Activated T-cell treated with anti-CD3 and anti-CD28 coated beads for 48 hours (primary cell): Measurements from ENCODE around the gene PLAC1.

Experiments used
- DNase-seq: peaks from one replicate; pipeline ENCODE4 v3.0.0-alpha.2; 2020; ENCODE audit warnings: low read depth

Gene PLAC1, protein sequence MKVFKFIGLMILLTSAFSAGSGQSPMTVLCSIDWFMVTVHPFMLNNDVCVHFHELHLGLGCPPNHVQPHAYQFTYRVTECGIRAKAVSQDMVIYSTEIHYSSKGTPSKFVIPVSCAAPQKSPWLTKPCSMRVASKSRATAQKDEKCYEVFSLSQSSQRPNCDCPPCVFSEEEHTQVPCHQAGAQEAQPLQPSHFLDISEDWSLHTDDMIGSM

DNA sequence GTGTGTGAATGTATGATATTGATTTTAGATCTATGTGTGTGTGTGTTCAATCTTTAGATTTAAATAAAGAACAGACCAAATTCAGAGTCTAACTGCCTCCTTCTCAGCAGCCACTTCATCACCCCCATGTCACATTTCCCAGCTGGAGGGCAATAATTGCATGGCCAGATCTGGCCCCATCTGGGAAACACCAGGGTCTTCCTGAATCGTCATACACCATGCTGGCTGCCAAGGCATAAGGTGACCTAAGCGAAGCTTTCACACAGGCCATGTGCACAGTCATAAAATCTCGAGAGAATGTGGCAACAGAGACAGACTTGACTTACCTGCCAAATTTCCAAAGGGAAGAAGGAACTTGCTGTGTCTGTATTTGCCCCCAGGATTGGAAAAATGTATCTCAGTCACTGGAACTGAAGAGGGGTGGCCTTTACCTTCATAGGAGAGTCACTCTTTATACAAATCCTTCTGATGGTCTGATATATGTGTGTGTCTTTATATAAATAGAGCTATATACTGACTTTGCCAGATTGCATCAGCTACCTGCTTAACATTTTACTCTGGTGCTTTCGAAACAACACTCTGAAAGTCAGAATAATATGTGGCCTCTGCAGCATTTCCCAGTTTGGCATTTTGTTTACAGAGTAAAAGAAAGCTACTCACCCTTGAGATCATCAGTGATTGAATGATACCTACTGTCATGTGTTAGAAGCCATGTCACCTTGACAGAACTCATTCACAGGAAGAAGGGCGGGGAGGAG lies at the start of gene PLAC1:
Gene PLAC1, minus strand, starts transcription at position 470 of the 758 bp plus-strand sequence. CDS start 91,789 bp downstream, outside the sequence.
- DNase-seq, result no peak

DNA sequence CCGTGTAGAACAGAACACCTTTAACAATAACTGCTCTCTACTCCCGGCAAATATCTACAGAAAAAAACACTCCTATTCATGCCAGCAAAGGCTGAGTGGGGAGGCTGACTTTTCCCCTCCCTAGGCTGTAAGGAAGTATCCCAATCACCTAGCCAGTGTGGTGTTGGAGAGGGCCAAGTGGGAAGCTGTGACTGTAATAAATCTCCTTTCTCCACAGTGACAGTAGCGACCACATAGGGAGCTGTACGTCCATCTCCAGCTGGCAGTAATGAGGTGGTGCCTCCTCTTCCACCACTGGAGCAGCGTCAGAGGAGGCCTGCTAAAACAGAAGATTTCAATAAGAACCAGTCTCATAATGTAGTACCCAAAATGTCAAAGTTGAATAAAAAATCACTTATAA lies 47.9 kb upstream of the PLAC1 start:
- DNase-seq, result no peak

DNA sequence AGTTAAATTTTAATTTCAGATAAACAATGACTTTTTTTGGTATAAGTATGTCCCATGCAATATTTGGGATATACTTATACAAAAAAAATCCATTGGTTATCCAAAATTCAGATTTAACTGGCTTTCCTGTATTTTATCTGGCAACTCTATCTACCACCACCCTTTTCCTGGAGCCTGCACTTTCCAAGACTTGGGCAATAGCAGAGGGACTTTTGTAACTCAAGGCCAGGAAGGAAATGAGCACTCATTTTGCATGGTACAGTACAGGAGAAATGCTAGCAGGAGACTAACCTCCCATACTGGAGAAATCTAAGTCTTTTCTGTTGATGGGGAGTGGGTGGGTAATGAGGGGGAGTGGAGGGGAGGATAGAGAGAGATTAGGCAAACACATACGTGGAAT lies 37.7 kb upstream of the PLAC1 start:
- DNase-seq, result no peak

DNA sequence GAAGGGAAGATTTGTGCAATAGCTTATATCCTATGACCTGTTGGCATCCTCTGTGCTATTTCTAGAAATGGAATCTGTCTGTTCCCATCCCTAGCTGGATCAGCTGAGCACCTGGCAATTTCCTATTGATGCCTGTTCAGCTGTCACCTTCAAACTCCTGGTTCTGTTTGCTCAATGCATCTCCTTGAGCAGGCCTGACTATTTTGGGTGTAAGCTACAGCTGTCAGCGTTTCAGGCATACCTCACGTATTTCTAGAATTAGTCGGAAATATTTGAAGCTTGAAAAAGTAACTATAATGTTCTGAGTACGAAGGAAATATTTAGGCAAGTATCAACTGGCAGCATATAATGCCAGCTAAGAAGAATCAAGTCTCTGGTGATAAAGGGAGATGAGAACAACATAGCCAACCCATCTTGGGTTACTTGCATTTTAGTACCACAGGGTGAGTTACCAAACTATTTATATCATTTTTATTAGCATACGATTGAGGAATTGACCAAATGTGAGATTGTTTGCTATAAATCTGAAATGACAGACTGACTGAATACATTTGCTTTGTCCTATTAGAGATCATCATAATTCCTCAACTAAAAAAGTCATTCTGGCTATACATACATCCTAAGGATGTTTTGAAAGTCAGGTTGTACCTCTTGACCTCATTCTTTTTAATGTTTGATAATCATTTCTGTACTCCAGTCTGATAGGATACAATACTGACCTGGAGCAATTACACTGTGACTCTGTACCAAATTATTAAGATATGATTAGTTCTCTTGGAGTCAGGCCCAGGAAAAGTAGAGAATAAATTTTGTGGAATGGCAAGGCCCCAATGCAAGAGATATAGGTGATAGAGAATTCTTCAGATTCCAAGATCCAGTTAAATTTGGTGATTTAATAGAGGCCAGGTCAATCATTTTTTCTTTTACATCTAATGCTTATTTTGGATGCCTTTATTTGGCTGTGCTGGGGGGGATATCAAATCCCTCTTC lies 36.4 kb upstream of the PLAC1 start:
- DNase-seq, result no peak

DNA sequence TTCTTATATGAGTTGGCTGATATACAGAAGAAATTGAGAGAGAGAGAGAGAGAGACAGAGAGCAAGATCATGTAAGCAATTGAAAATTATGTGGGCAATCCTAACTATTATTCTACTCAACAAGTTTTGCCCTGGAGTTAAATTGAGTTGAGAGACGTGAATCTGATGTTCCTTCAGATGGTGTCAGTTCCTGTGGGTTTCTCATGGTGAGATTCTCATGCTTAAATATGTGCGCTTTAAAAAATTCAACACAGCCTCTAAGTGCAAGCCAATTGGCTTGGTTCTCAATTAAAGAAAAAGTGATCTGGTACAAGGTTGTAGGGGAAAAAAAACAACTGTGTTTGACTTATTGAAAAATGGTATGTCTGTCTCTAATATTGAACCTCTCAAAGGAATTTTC lies 35.4 kb upstream of the PLAC1 start:
- DNase-seq, result no peak

DNA sequence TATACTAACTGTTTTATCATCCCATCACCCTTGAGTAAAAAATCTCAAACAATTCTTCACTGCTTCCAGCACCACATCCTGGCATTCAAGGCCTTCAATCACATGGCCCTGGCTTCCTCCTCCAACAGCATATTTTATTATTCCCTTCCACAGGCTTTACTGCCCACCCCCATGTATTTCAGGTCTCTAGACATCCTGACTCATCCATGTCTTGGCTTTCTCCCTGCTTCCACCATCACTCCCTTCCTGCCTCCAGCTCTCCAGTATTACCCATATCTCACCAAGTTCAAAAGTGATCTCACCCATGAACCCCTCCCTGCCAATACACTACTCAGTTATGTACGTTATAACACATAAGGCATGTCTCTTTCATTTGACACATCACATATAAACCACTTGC lies 34.7 kb upstream of the PLAC1 start:
- DNase-seq, result no peak

DNA sequence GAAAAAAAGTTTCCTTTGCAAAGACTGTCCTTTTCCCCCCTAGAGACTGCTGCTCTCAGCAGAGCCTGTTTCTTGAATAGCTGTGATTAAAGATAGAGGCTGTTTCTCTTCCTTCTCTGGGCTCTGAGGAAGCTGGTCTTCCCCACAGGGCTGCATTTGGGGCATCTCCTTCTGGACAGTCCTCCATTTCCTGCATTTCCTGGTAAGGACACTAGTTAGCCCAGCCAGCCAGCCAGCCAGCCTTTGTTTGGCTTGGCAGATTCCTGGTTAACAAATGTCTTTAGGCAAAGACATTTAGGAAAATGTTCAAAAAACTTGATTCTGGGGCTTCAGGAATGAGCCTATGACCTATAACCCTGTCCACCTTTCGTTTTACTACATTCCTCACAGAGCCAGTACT lies 34.0 kb upstream of the PLAC1 start:
- no peak for DNase-seq

DNA sequence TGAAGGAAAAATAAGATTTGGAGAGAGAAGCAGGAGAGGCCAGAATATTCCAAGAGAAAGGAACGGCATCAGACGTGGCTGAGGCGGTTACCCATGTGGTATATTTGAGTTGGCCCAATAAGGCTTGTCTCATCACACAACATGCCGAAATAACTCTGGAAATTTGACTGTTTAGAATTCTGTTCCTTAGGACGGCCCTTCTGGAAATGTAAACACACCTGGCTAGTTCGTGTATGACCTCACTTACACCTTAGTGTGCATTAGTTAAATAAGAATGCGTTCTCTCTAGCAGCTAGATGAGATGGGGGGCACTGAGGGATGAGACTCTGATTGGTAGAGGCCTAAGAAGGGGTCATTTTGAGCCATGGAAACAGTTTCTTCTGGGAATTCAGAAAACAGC lies 33.2 kb upstream of the PLAC1 start:
- DNase-seq, result no peak

DNA sequence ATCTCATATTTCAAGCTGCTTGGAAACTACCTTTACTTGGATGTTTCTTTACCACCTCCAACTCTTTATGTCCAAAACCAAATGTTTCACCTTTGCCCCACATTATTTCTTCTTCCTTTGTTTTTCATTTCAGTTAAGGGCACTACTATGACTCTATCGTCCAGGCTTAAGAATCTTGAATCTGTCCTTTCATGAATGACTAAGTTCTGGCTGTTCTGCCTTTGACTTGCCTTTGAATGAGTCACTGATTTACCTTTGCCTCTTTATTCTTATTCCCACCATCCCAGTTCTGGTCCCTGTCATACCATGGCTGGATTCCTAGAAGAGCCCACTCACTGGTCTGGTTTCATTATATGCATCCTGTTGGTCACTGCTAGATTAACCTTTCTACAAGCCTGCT lies 30.6 kb upstream of the PLAC1 start:
- DNase-seq, result no peak

DNA sequence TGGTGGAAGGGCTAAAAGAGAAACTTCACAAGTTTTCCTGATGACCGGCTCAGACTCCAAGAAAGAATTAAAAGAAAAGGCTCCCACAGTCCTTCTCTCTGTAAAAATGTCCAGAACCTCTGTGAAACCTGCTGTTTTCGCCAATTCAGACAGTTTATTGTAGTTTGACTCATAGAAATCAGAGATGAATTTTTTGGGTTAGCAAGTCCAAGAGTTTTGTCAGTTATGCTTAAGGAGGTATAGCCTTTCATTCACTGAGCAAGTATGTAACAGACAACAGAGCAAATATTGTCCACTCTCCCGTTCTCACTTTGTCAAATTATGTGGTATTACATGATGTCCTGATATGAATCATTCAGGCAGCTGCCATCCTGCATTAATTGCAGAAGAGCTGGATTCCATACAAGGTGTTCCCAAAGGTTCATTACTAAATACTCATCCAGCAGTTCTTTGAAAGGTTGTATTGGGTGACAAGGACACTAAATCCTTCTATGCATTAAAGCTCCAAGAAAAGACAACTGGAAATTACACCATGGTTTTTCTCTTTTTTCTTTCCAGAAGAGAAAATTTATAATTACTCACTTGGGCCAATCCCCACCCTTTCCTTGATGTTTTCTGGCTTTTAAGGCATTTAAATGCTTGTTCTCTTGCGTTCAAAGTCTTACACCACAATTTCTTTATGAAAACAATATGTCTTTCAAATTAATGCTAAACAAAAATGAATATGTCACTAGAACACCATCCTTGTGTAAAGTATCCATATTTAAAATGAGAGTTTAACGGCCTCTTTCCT lies 30.0 kb upstream of the PLAC1 start:
- no peak for DNase-seq

DNA sequence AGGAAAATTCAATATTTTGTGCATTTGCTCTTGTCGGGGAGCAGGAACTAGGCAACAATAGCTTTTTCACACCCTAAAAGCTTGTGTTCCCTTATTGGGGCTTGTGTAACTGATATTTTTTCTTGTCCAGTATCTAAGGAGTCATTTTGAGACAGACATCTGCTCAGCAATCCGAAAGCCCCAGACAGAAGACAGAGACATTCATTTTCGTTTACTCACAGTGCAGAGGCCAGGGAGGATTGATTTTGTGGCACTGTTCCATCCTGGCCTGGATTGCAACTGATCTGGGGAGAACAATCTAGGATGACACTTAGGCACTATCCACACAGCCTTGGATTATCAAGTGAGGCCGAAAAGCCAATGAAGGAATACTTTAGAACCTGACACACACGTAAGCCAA lies 27.4 kb upstream of the PLAC1 start:
- no peak for DNase-seq

DNA sequence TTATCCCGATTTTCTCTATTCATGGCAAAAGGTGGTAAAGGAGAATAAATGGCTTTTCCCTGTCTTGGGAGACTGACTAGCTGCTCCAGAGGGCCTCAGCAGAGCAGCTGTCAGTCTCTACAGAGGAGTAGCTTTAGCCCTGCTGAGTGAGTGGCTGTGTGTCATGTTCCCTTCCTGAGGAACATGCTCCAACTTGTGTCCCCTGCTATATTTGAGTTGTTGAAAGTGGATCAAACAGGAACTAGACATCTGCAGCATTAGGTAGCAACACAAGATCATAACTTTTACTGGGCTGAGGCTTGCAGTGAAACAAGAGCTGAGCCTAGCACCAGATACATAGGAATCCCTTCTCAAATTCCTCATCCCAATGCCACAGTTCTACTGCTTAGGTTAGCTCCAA lies 26.7 kb upstream of the PLAC1 start:
- DNase-seq, result no peak

DNA sequence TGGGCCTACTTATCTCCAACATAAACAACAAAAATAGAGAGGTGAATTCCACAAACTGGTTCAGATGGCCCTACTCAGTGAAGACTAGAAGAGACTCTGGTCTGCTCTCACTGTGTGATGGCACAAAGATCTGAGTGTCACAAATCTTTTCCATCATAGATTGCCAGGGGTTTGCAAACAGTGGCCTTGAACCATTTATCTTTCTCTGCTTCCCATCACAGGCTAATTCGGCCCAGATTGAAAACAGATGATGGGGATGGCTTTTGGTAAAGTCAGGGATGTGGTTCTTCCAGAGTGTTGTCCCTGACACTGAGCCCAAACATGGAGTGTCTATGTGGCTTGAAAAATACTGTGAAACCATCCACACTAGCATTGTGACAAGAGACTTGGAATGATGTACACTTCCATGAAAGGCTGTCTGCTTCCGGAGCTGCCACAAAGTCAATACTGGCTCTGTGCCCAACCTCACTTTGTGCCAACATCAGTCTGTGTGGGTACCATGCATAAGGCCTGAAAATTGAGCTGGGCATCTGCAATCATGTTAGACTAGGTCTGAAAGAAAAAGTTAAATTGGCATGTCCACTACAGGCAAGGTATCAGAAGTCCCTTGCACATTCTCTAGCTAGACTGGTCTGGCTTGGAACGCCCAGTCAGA lies 25.2 kb upstream of the PLAC1 start:
- DNase-seq, result no peak

DNA sequence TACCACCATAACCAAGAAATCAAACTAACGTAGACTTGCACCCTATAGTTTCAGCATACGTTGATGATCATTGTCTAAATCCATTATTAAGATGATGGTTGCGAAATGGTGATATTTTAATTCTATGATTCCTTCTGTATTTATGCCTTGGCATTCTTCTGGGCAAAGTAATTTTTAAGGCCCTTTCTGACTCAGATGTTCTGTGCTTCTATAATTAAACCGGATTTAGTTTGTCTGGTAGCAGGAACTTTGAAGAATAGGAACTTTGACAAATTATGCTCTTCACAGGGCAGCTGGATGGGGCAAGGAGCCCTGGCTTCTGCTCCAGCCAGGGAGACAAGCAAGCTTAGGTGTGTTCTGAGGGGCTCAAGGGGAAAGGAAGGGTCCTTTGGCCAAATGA lies 23.8 kb upstream of the PLAC1 start:
- no peak for DNase-seq

DNA sequence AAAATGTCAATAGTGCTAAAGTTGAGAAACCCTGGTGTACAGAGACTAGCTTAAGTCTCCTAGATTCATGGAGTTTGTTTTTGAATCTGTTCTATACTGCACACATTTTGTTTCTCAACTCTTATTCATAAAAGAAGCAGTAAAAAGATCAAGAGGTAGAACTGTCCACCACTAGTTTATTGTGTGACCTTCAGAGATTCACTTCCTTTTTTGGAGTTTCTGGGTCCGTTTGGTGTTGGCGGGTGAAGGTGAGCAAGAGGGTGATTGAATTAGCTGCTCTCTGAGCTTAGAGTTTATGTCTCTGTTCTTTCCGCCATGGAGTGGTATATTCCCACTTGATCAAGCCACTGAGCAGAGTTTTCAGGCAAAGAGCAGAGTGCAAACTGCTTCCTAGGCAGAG lies 21.4 kb upstream of the PLAC1 start:
- DNase-seq, result no peak

DNA sequence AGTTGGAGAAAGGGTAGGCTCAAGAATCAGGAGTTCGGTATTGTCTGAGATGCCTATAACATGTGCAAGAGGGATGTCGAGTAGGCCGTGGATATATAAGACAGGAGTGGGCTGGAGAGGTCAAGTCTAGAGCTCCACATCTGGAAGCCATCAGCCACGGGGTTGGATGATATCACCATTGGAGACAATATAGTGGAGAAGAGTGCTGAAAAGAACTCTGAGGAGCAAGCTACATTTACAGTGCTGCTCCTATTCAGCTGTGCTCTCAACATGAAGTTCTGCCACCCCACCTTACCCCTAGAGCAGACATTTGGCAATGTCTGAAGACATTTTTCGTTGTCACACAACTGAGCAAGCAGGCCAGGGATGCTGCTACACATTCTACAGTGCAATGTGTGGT lies 20.9 kb upstream of the PLAC1 start:
- DNase-seq, result no peak

DNA sequence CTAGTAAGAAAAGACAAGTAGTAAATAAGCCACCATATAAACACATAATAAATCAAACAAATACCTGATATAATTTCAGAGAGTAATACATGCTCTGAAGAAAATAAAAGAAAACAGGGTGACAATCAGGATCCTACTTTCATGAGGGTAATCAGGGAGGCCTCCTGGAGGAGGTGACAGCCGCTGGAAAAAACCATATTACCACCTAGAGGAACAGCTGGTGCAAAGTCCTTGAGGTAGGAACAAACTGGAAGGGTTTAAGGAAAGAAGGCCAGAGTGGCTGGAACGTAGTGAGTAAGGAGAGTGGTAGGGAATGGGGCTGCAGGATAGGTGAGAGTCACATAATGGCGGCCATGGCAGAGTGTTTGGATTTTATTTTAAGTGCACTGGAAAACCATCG lies 19.1 kb upstream of the PLAC1 start:
- DNase-seq, result no peak

DNA sequence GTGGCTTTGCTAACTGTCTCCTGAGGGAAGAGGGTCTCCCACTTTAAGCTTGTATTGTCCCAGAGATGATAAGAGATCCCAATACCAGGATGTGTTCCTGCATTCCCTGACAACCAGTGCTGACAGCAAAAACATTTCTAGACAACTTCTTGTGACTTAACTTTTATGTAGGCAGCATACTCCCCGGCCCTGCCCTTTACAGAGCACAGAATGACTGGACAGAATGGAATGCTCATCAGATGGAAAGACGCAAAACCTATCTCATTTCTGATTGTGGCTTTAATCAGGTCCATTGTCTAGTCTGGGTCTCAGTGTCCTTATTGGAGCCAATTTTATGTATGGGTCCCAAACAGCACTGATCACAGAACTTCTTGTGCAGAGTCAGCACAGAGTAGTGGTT lies 18.2 kb upstream of the PLAC1 start:
- DNase-seq, result no peak

DNA sequence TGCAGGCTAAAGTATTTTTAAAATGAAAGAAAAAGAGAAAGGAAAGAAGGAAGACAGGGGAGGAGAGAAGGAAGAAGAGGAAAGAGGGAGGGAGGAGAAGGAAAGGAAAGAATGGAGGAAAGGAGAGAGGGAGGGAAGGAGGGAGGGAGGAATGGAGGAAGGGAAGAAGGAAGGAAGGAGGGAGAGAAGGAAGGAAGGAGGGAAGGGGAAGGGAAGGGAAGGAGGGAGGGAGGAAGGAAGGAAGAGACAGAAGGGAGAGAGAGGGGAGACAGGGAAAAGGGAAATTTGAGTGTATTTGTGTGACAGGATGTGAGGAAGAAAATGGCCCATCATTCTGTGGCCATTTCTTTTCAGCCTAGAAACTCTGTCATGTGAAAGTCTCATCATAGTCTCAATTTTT lies 14.9 kb upstream of the PLAC1 start:
- DNase-seq, result no peak

DNA sequence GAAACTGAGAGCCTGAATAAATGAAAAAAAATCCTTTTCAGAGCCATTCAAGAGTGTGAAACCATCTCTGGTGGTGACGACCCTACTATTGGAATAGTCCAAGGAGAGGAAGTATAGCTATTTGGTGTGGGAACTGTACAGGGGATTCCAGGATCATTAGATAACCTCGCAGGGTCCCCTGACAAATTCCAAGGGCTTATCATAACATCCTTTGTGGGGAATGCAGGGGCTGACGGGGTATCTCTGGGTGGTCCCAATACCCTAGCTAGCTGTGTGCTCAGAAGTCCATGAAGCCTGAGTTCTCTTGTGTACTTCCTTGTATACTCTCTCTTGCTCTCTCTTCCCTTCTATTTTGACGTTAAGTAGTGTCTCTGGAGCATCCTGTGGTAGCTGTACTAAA lies 13.8 kb upstream of the PLAC1 start:
- no peak for DNase-seq

DNA sequence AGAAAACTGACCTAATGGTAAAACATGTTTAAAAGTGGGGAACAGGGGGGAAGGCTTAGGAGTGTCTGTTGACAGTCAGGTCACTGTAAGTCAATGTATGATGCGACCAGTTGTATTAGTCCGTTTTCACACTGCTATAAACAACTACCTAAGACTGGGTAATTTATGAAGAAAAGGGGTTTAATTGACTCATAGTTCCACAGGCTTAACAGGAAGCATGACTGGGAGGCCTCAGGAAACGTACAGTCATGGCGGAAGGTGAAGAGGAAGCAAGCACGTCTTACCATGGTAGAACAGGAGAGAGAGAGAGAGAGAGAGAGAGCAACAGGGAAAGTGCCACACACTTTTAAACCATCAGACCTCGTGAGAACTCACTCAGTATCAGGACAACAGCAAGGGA lies 13.0 kb upstream of the PLAC1 start:
- DNase-seq, result no peak
